GM08714 (cell line): ENCODE measurements around the gene ZNF212.

Experiments used
- H3K4me3 ChIP-seq: fragments of 200-500 bp; sonication (Bioruptor generic); 2 replicates; pipeline ENCODE4 v1.5.1; 2014; ENCODE audit warnings: mild to moderate bottlenecking, low read length, inconsistent platforms
- ZNF274 ChIP-seq: IDR thresholded peaks from 2 replicates; pipeline ENCODE4 v1.6.1; 2012; ENCODE audit warnings: mild to moderate bottlenecking, low read depth, low read length

Gene ZNF212

DNA sequence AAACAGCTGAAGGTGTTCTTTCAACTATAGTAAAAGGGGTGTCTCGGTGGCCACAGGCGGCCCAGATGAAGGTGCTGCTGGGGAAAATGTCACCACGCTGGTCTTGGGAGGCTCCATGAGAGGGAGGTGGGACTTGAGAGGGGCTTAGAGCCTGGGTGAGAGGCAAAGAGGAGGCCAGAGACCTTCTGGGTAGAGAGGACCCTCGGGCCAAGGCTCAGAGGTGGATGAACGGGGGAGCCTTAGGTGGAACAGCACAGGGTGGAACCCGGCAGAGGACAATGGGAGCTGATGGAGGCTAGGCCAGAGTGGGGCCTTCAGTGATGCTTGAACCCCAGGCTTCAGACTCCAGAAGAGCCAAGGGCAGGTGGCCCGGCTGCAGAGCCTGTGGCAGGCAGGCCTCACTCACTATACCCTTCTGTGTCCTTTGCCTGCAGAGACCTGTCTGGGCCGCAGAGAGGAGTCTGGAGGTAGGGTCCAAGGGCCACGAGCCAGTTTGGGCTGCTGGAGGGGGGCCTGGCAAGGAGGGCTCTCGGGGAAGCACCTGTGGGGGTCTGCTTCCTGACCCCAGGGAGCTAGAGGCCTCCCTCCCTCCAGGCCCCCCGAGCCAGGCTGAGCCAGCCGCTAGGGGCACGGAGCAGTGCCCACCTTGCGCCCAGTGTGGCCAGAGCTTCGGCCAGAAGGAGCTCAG lies 54.6 kb downstream of the ZNF212 start:
- TF ChIP-seq ZNF274, result no peak

DNA sequence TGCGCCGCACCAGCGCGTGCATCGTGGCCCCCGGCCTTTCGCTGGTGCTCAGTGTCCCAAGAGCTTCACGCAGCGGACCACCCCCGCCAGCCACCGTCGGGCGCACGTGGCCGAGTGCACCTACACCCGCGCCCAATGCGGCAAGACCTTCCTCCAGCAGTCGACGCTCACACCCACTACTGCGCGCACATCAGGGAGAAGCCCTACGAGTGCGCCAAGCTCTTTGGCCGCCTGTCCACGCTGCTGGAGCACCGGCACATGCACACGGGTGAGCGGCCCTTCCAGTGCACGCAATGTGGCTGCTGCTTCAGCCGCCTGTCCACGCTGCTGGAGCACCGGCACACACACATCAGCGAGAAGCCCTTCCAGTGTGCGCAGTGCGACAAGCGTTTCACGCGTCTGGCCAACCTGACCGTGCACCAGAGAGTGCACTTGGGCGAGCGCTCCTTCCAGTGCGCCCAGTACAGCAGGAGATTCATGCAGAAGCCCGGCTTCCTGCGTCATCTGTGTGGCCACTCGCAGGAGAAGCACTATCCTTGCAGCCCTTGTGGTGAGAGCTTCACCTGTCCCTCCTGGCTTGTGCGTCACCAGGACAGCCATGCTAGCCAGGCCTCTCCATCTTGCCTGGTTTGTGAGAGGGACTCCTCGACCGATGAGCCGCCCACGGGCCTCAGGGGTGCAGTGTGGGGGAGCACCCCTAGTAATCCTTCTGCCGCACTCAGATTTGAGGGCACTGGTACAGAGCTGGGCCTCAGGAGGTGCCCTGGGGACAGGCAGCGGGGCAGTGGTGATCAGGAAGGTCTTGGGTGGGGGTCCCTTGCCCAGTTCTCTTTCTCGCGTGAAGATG lies 55.4 kb downstream of the ZNF212 start:
- TF ChIP-seq ZNF274, result no peak
- H3K4me3 ChIP-seq, result no peak overlapping the region

More for the DNA sequence above, 54.6 kb downstream of the ZNF212 start:
- no peak overlapping the region for H3K4me3 ChIP-seq

DNA sequence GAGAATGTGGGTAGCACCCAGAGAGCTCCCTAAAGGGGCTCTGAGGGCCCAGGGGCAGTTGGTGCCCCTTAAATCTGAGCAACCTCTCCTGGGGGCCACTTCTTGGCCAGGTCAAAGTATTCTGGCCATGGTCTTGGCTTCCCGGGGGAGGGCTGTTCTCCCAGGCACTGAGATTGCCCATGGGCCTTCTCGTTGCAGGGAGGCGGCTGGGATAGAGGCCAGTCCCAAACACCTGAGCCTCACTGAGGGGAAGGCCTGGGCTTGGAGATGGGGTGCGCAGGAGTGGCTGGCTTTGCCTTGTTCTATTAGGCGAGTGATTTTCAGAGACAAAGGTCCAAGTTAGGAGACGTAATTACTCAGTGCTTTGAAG lies 56.0 kb downstream of the ZNF212 start:
- no peak overlapping the region for H3K4me3 ChIP-seq
- no peak for TF ChIP-seq ZNF274

DNA sequence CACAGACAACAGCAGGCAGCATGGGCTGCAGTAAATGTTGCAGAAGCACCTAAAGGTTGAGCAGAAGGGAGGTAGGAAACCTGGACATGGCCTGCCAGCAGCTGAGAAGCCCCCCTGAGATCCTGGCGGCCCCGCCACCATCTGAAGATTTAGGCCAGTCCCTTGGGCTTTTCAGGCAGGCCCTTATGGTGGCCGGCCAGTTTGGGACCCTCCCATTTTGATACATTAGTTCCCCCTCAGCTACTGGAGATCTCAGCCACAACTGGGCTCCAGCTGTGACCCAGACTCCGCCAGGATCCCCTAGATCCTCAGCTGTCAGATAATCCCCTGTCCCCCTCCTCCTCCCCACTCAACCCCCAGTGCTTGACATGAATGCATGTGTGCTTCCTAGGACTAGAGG lies 56.9 kb downstream of the ZNF212 start:
- H3K4me3 ChIP-seq, result no peak overlapping the region
- TF ChIP-seq ZNF274, result no peak

DNA sequence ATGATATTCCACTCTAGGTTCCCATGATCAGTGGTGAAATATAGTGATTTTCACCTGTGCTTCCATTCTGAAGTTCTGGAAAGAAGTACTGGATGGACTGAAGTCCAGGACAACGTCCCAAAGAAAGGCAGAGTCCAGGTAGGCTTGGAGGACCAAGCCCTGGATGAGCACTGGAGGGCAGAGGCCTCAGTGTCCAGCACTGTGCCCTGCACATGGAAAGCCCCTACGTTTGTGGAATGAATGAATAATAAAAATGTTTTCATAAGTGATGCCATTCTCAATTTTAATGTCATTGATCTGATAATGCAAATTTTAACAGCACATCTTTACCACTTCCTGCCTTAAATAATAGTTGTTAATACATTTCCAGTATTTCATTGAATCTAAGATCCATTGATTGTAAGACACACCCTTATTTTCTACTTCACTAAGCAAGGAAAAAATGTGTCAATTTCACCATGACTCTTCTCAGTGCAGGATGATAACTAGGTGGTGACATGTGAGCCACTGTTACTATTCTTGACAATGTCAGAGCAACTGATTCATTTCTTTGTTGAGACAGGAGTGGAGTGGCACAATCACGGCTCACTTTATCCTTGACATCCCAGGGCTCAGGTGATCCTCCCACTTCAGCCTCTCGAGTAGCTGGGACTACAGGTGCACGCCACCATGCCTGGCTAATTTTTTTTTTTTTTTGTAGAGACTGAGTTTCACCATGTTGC lies 57.7 kb downstream of the ZNF212 start:
- TF ChIP-seq ZNF274, result no peak
- H3K4me3 ChIP-seq, result no peak overlapping the region

DNA sequence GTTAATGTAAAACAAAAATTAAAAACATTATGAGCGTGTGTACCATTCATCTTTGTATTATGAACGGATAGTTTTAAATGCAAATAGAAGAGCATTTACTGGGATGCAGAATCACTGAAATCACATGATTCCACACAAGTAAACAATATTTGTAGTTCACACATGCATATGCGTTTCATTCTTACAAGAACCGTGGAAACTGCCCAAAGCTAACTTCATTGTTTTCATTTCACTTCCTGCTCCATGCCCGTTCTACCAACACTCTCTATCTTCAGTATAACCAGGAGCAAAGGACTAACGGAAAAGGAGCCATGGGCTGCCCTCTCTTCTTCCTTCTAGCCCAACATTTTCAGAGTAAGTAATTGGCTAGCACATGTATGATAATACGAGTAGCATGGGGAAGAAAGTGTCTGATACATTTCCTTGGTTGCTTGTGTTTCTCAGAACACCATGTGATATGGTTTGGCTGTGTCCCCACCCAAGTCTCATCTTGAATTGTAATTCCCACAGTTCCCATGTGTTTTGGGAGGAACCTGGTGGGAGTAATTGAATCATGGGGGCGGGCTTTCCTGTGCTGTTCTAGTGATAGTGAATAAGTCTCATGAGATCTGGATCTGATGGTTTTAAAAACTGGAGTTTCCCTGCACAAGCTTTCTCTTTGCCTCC lies 61.3 kb downstream of the ZNF212 start:
- no peak overlapping the region for H3K4me3 ChIP-seq
- no peak for TF ChIP-seq ZNF274

DNA sequence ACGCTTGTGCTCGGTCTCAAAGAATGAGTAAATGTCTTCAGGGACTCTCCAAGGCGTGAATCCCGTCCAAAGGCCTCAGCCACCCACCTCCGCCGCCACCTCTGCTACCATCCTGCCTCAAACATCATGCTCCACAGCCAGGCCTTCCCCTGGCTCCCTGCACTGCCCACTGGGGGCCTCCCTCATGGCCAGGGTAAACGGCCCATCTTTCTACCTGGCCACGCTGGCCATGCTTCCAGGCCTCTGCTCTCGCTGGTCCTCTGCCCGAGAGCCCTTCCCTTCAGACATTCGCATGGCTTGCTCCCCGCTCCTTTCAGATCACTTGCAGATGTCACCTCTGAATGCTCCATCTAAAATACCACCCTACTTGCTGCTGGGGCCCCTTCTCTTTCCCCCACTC lies 62.8 kb downstream of the ZNF212 start:
- TF ChIP-seq ZNF274, result no peak
- H3K4me3 ChIP-seq, result no peak overlapping the region

DNA sequence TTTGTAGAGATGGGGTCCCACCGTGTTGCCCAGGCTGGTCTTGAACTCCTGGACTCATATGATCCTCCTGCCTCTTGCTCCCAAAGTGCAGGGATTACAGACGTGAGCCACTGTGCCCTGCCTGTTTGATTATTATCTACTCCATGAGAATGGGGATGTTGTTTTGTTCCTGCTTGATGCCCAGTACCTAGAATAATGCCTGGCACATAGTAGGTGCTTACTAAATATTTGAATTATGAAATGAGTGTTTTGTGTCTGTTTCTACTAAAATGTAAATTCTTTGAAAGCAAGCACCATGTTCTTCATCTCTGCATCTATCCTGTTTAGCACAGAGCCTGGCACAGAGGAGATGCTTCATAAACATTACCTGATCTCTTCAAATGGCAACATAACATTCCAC lies 63.4 kb downstream of the ZNF212 start:
- no peak for TF ChIP-seq ZNF274
- no peak overlapping the region for H3K4me3 ChIP-seq

DNA sequence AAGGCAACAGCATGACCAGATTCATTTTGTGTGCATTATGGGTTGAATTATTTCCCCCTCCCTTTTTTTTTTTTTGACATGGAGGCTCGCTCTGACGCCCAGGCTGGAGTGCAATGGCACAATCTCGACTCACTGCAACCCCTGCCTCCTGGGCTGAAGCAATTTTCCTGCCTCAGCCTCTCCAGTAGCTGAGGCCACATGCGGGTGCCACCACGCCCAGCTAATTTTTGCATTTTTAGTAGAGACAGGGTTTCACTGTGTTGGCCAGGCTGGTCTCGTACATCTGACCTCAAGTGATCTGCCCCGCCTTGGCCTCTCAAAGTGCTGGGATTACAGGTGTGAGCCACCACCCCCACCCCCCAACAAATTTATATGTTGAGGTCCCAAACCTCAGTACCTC lies 64.6 kb downstream of the ZNF212 start:
- no peak overlapping the region for H3K4me3 ChIP-seq
- no peak for TF ChIP-seq ZNF274
